HFFc6 (cell line): ENCODE measurements around the gene AIFM3. TPM values are rescaled to one million over a fixed set of nuclear protein-coding genes. Genes with fewer than 3 reads are reported as not detected.
"Not testable (repeated sequence)": the region's sequence is repeated elsewhere in the genome, so short reads cannot be mapped to it uniquely, and the experiment has no call there.

Experiments
- DNase-seq: peaks from one replicate; pipeline ENCODE4 v3.0.0-alpha.2; 2018
- H3K27ac Mint-ChIP-seq: 2 replicates; pipeline ENCODE4 v1.8.0; 2020; ENCODE audit warnings: mild to moderate bottlenecking, mixed read lengths
- H3K27me3 Mint-ChIP-seq: 2 replicates; pipeline ENCODE4 v1.8.0; 2021; ENCODE audit warnings: mild to moderate bottlenecking, moderate library complexity, mixed read lengths; ENCODE audit not compliant: insufficient read depth
- H3K36me3 Mint-ChIP-seq: 2 replicates; pipeline ENCODE4 v1.8.0; 2021; ENCODE audit warnings: low read depth, mixed read lengths
- H3K4me1 Mint-ChIP-seq: 2 replicates; pipeline ENCODE4 v1.8.0; 2020; ENCODE audit warnings: low read depth, mixed read lengths
- H3K4me3 Mint-ChIP-seq: 2 replicates; pipeline ENCODE4 v1.8.0; 2020; ENCODE audit warnings: mild to moderate bottlenecking, moderate library complexity, mixed read lengths
- H3K9me3 Mint-ChIP-seq: 2 replicates; pipeline ENCODE4 v1.8.0; 2020; ENCODE audit warnings: mild to moderate bottlenecking, mixed read lengths
- CTCF ChIP-seq: fragments of 200-600 bp; sonication (generic); IDR thresholded peaks from 2 replicates; pipeline ENCODE4 v1.5.0; 2021; ENCODE audit warnings: antibody characterized with exemption, mild to moderate bottlenecking
- total RNA-seq, 6 experiments: library from RNA; stranded (reverse); fragmentation: NEBNext Ultra II Directional; extraction: Animal tissue kit (Norgen Biotek cat#: 25700); gene quantifications; 2 replicates in 1 of 6; 3 replicates in 5 of 6; pipeline ENCODE4 v1.2.3, GENCODE V29; 2021

AIFM3 gene
- total RNA-seq, 6 experiments from 2014 or later = 0.15 to 0.51 (median 0.31) TPM; not detected in 3

- Mint-ChIP-seq H3K9me3 (no peaks in the 10 kb centered on the region), H3K27ac (peak overlapping the region; percentile 52; the same call in 1 of the 2 replicates), H3K27me3 (no peaks in the 10 kb centered on the region; the same call in 1 of the 2 replicates), H3K4me3 (no peak overlapping the region), H3K4me1 (peaks cover 56% of the 10 kb centered on the region), H3K36me3 (peaks cover 9% of the 10 kb centered on the region)
- no peak for TF ChIP-seq CTCF
- no peak for DNase-seq
Observed at GRCh38 chr22:20940186-20940651, 26.8 kb upstream of the AIFM3 start.

- H3K27me3 Mint-ChIP-seq = no peaks in the 10 kb centered on the region; the same call in 1 of the 2 replicates
Observed at GRCh38 chr22:20940904-20941385, 26.1 kb upstream of the AIFM3 start.

GRCh38 chr22:20942203-20942902 lies 24.7 kb upstream of the AIFM3 start:
- peaks cover 67% of the 10 kb centered on the region for H3K4me1 Mint-ChIP-seq

More at GRCh38 chr22:20940904-20941385, 26.1 kb upstream of the AIFM3 start:
- peaks cover 9% of the 10 kb centered on the region for H3K36me3 Mint-ChIP-seq
- peak overlapping the region; percentile 37; the same call in 1 of the 2 replicates for H3K27ac Mint-ChIP-seq
- TF ChIP-seq CTCF = no peak
- H3K4me1 Mint-ChIP-seq = peaks cover 63% of the 10 kb centered on the region
- DNase-seq = no peak
- H3K9me3 Mint-ChIP-seq = no peaks in the 10 kb centered on the region
- no peak overlapping the region for H3K4me3 Mint-ChIP-seq

GRCh38 chr22:20943104-20943933 lies 23.7 kb upstream of the AIFM3 start:
- no peak for DNase-seq
- no peaks in the 10 kb centered on the region for H3K9me3 Mint-ChIP-seq
- TF ChIP-seq CTCF = no peak
- H3K36me3 Mint-ChIP-seq = peaks cover 13% of the 10 kb centered on the region
- no peak overlapping the region for H3K4me3 Mint-ChIP-seq
- H3K27ac Mint-ChIP-seq = no peak overlapping the region
- H3K4me1 Mint-ChIP-seq = peaks cover 60% of the 10 kb centered on the region
- H3K27me3 Mint-ChIP-seq = no peaks in the 10 kb centered on the region; the same call in 1 of the 2 replicates

More at GRCh38 chr22:20942203-20942902, 24.7 kb upstream of the AIFM3 start:
- DNase-seq, H3K9me3 Mint-ChIP-seq, H3K27ac Mint-ChIP-seq, H3K27me3 Mint-ChIP-seq, H3K4me3 Mint-ChIP-seq: not testable (repeated sequence)
- H3K36me3 Mint-ChIP-seq = peaks cover 13% of the 10 kb centered on the region

- no peak for TF ChIP-seq CTCF
- Mint-ChIP-seq H3K9me3 (no peaks in the 10 kb centered on the region), H3K4me3 (no peak overlapping the region), H3K36me3 (peaks cover 9% of the 10 kb centered on the region; the same call in 1 of the 2 replicates), H3K4me1 (peaks cover 53% of the 10 kb centered on the region), H3K27me3 (no peaks in the 10 kb centered on the region; the same call in 1 of the 2 replicates), H3K27ac (no peak overlapping the region)
- no peak for DNase-seq
Observed at GRCh38 chr22:20944042-20944441, 23.0 kb upstream of the AIFM3 start.
